ENCODE data around the gene DCAF15. TPM values are rescaled to one million over a fixed set of nuclear protein-coding genes. Genes with fewer than 3 reads are reported as not detected.

Gene DCAF15
- total RNA-seq, 2 experiments from 2014 or later: 90.1 to 104 TPM

Other genes starting within 250 kb of the DCAF15 start
- 10 to 100 TPM; 47.8 to 50.6 TPM for gene MRI1, start 188.0 kb upstream of the DCAF15 start, total RNA-seq
- 100 to 1,000 TPM; 112 to 114 TPM for gene C19orf53, start 178.1 kb upstream of the DCAF15 start, total RNA-seq
- gene ZSWIM4, start 157.1 kb upstream of the DCAF15 start, total RNA-seq: 1 to 10 TPM; 8.4 to 9.5 TPM
- under 1 TPM; 0.60 to 0.90 TPM for gene NANOS3, start 75.4 kb upstream of the DCAF15 start, total RNA-seq
- gene BRME1, start 46.4 kb upstream of the DCAF15 start, total RNA-seq: 1 to 10 TPM; 4.2 to 5.0 TPM
- gene CC2D1A, start 46.3 kb upstream of the DCAF15 start, total RNA-seq: 10 to 100 TPM; 27.8 to 28.9 TPM
- 1 to 10 TPM in 1 of 2 experiments, under 1 TPM in 1; 0.11 to 1.3 TPM for gene PODNL1, start 14.1 kb upstream of the DCAF15 start, total RNA-seq
- 10 to 100 TPM; 15.9 to 17.7 TPM for gene RFX1, start 53.8 kb downstream of the DCAF15 start, total RNA-seq
- not detected for gene RLN3, start 75.6 kb downstream of the DCAF15 start, total RNA-seq
- gene IL27RA, start 79.3 kb downstream of the DCAF15 start, total RNA-seq: 10 to 100 TPM; 39.7 to 39.8 TPM
- gene PALM3, start 109.6 kb downstream of the DCAF15 start, total RNA-seq: not detected
- 1 to 10 TPM; 1.0 to 1.1 TPM for gene MISP3, start 120.3 kb downstream of the DCAF15 start, total RNA-seq
- gene C19orf67, start 133.3 kb downstream of the DCAF15 start, total RNA-seq: not detected
- gene SAMD1, start 138.2 kb downstream of the DCAF15 start, total RNA-seq: 10 to 100 TPM; 72.0 to 76.1 TPM
- 10 to 100 TPM; 69.2 to 72.4 TPM for gene PRKACA, start 165.3 kb downstream of the DCAF15 start, total RNA-seq
- gene ASF1B, start 184.1 kb downstream of the DCAF15 start, total RNA-seq: 100 to 1,000 TPM; 131 TPM